Amniotic epithelial cell (primary cell): ENCODE results near the gene HSH2D.
A peak's percentile ranks its signal among the peaks of the same experiment; 100 is the strongest.
"Not testable (repeated sequence)": the region's sequence is repeated elsewhere in the genome, so short reads cannot be mapped to it uniquely, and the experiment has no call there.

Experiments used
- DNase-seq: peaks from one replicate; pipeline ENCODE4 v3.0.0-alpha.2; 2010; ENCODE audit warnings: low read depth

The HSH2D gene

DNA sequence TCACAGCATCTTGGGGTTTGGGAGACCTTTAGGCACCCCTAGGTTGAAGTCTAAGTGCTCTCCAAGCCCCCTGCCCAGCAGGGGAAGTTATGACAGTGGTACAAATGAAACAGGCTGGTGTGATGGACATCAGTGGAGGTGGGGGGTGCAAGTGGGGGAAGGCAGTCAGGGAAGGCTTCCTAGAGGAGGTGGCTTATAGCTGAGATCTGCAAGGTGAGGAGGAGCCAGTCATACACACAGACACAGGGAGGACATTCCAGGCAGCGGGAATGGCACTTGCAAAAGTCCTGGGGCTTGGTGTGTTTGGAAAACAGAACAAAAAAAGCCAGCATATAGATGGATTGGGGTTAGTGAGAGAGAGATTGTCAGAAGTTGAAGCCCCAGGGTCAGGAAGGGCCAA, 11.6 kb downstream of the HSH2D start:
- DNase-seq = no peak

DNA sequence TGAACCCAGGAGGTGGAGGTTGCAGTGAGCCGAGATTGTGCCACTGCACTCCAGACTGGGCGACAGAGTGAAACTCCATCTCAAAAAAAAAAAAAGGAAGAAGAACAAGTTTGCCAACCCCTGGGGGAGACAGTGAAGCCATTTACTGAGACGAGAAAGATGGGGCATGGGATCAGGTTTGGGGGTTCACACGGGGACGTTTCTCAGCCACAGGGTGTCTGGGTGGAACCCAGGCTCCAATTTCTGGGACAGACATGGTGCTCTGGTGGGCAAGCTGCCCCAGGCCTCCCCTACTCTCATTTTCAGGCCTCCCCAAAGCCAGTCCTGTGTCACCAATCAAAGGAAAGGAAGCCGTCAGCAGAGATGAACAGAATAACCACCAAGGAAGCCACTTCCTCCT, 13.4 kb downstream of the HSH2D start:
- DNase-seq = no peak

- no peak for DNase-seq
Observed at GRCh38 chr19:16157601-16158000, 14.1 kb downstream of the HSH2D start.

DNA sequence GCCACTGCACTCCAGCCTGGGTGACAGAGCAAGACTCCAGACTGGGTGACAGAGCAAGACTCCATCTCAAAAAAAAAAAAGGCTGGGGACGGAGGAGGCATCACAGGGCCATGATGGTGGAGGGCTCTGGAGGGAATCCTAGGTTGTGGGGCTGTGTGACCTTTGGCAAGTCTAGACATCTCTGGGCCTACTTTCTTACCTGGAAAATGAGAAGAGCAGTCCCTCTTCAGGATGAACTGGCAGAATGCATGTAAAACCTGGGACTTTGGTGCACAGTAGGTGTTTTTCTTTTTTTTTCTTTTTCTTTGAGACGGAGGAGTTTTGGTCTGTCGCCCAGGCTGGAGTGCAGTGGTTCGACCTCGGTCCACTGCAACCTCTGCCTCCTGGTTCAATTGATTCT, 16.2 kb downstream of the HSH2D start:
- DNase-seq = no peak

- DNase-seq = no peak
Observed at GRCh38 chr19:16160445-16160942, 17.0 kb downstream of the HSH2D start.

- DNase-seq = peak; percentile 70
Observed at GRCh38 chr19:16160943-16161560, 17.6 kb downstream of the HSH2D start.

- peak; percentile 82 for DNase-seq
Observed at GRCh38 chr19:16161840-16162239, 18.4 kb downstream of the HSH2D start.

GRCh38 chr19:16164222-16164890, 20.9 kb downstream of the HSH2D start:
- no peak for DNase-seq

- DNase-seq = no peak
Observed at GRCh38 chr19:16166417-16166816, 22.9 kb downstream of the HSH2D start.

DNA sequence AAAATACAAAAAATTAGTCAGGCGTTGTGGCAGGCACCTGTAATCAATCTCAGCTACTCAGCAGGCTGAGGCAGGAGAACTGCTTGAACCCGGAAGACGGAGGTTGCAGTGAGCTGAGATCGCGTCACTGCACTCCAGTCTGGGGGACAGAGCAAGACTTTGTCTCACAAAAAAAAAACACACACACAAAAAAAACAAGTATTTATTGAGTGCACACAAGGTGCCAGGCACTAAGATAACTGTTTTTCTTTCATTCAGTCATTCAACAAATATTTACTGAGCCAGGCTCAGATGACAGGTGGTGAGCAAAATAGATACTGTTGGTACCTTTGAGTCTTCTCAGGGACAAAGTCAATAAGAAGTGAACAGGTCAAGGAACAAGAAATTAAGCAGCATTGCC, 23.6 kb downstream of the HSH2D start:
- no peak for DNase-seq

- peak; percentile 50 for DNase-seq
Observed at GRCh38 chr19:16168465-16169081, 25.1 kb downstream of the HSH2D start.

- DNase-seq = no peak
Observed at GRCh38 chr19:16170134-16170533, 26.6 kb downstream of the HSH2D start.

GRCh38 chr19:16175954-16176353, 32.5 kb downstream of the HSH2D start:
- no peak for DNase-seq

DNA sequence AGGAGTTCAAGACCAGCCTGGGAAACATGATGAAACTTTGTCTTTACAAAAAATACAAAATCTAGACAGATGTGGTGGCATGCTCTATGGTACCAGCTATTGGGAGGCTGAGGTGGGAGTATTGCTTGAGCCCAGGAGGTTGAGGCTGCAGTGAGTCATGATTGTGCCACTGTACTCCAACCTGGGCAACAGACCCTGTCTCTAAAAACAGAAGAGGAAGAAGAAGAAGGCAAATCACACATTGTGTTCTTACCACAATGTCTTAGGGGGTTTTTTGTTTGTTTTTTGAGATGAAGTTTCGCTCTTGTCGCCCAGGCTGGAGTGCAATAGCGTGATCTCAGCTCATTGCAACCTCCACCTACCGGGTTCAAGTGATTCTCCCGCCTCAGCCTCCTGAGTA, 35.4 kb downstream of the HSH2D start:
- DNase-seq = not testable (repeated sequence)

- peak; percentile 77 for DNase-seq
Observed at GRCh38 chr19:16180611-16181010, 37.1 kb downstream of the HSH2D start.

DNA sequence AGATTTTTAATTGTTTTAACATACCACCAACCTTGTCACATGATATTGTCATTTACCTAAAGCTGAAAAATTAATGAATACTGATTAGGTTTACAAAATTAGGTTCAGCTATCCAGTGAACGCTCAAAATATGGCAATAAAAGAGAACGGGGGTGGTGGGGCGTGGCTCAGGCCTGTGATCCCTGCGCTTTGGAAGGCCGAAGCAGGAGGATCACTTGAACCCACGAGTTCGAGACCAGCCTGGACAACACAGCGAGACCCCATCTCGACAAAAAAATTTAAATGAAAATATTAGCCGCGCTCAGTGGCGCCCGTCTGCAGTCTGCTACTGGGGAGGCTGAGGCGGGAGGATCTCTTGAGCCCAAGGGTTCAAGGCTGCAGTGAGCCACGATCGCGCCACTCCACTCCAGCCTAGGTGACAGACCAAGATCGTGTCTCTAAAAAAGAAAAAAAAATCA, 41.2 kb downstream of the HSH2D start:
- DNase-seq = no peak

DNA sequence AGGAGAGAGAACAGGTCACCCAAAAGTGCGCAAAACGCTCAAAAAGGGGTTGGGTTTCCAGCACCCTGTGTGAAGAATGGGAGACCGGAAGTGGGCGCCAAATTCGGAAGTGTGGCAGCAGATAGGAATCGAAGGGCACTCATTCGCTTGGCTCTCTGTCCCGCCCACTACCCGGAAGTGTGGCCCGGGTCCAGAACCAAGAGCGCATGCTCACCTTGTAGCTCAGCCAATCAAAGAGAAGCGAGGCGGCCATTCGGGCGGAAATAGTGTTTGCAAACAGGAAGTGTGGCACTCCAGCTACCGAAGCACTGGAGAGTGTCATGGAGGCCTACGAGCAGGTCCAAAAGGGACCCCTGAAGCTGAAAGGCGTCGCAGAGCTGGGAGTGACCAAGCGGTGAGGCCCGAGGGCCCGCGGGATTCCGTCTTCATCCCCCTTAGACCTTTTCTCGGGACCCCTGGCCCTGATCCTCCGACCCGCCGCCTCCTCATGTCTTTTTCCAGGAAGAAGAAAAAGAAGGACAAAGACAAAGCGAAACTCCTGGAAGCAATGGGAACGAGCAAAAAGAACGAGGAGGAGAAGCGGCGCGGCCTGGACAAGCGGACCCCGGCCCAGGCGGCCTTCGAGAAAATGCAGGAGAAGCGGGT, 41.8 kb downstream of the HSH2D start, which contains the start of gene FAM32A:
Gene FAM32A (plus strand): TSS at position 288 of the 645 bp plus-strand sequence. CDS start 33 bp downstream, at position 321.
- peak; percentile 99 for DNase-seq

GRCh38 chr19:16185768-16186123, 42.3 kb downstream of the HSH2D start:
- peak; percentile 31 for DNase-seq

DNA sequence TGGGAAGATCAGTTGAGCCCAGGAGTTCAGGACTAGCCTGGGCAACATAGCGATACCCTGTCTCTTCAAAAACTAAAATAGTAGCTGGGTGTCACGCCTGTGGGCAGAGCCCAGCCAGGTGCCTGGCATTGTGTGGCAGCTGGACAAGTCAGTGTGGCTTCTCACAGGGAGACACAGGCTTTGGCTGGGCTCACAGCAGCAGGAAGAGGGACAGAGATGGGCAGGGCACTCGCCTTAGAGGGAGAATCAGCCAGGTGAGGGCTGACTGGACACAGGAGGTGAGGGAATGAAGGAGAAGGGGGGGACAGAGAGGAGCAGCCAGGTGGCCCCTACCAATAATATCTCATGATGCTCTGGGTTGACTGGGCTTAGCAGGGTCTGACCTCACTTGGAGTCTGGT, 45.0 kb downstream of the HSH2D start:
- DNase-seq = no peak

DNA sequence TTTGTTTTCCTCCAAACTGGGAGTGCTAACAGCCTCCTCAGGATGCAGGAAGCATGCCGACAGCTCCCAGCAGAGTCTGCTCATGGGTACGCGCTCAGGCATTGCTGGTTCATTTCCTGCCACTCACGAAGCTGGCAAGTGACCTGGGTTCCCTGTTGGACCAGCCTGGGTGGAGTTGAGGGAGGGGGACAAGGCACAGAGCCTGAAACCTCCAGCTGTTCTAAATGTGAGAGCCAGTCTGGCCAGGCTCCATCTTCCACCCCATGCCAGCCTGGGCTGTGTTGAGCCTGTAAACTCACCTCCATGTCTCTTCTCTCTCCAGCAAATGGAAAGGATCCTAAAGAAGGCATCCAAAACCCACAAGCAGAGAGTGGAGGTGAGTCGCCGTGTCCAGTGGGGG, 46.7 kb downstream of the HSH2D start:
- no peak for DNase-seq

GRCh38 chr19:16190736-16191135, 47.3 kb downstream of the HSH2D start:
- no peak for DNase-seq

- DNase-seq = no peak
Observed at GRCh38 chr19:16191216-16191908, 47.9 kb downstream of the HSH2D start.
